ENCODE measurements around the gene TNP2.

TNP2 gene

GRCh38 chr16:11231367-11231970, 37.7 kb downstream of the TNP2 start:
- H3K27ac ChIP-seq, result no peak overlapping the region
- H3K4me3 ChIP-seq (ENCODE audit: low read depth, low read length), result no peak overlapping the region
- TF ChIP-seq CTCF (IDR thresholded peaks at IDR 0.05), result no peak
- H3K27me3 ChIP-seq (ENCODE audit: control insufficient read depth, insufficient read depth, low read length), result no peaks in the 10 kb centered on the region
- H2AFZ ChIP-seq, result no peak overlapping the region
- H3K4me2 ChIP-seq (ENCODE audit: low read length), result no peak overlapping the region
- H3K9ac ChIP-seq, result no peak overlapping the region
- H3K79me2 ChIP-seq, result no peaks in the 10 kb centered on the region
- no peaks in the 10 kb centered on the region for H3K9me3 ChIP-seq (ENCODE audit: control insufficient read depth, low read length)
- no peaks in the 10 kb centered on the region for H3K4me1 ChIP-seq
- H3K36me3 ChIP-seq (ENCODE audit: control insufficient read depth, insufficient read depth, low read length), result no peaks in the 10 kb centered on the region

GRCh38 chr16:11229906-11230305, 39.2 kb downstream of the TNP2 start:
- no peak overlapping the region for H2AFZ ChIP-seq
- H3K9ac ChIP-seq, result no peak overlapping the region
- TF ChIP-seq CTCF (IDR thresholded peaks at IDR 0.05), result no peak
- H3K9me3 ChIP-seq (ENCODE audit: control insufficient read depth, low read length), result no peaks in the 10 kb centered on the region
- no peaks in the 10 kb centered on the region for H3K27me3 ChIP-seq (ENCODE audit: control insufficient read depth, insufficient read depth, low read length)
- no peak overlapping the region for H3K27ac ChIP-seq
- H3K79me2 ChIP-seq, result no peaks in the 10 kb centered on the region
- H3K4me2 ChIP-seq (ENCODE audit: low read length), result no peak overlapping the region
- H3K4me1 ChIP-seq, result no peaks in the 10 kb centered on the region
- H3K36me3 ChIP-seq (ENCODE audit: control insufficient read depth, insufficient read depth, low read length), result no peaks in the 10 kb centered on the region
- H3K4me3 ChIP-seq (ENCODE audit: low read depth, low read length), result no peak overlapping the region

GRCh38 chr16:11229432-11229831, 39.7 kb downstream of the TNP2 start:
- no peaks in the 10 kb centered on the region for H3K79me2 ChIP-seq
- no peaks in the 10 kb centered on the region for H3K9me3 ChIP-seq (ENCODE audit: control insufficient read depth, low read length)
- H3K4me3 ChIP-seq (ENCODE audit: low read depth, low read length), result no peak overlapping the region
- no peak for TF ChIP-seq CTCF (IDR thresholded peaks at IDR 0.05)
- H3K4me1 ChIP-seq, result no peaks in the 10 kb centered on the region
- H3K27me3 ChIP-seq (ENCODE audit: control insufficient read depth, insufficient read depth, low read length), result no peaks in the 10 kb centered on the region
- H3K27ac ChIP-seq, result no peak overlapping the region
- no peak overlapping the region for H3K9ac ChIP-seq
- no peak overlapping the region for H3K4me2 ChIP-seq (ENCODE audit: low read length)
- no peak overlapping the region for H2AFZ ChIP-seq
- H3K36me3 ChIP-seq (ENCODE audit: control insufficient read depth, insufficient read depth, low read length), result no peaks in the 10 kb centered on the region

- no peaks in the 10 kb centered on the region for H3K36me3 ChIP-seq (ENCODE audit: control insufficient read depth, insufficient read depth, low read length)
- H3K9ac ChIP-seq, result no peak overlapping the region
- no peaks in the 10 kb centered on the region for H3K27me3 ChIP-seq (ENCODE audit: control insufficient read depth, insufficient read depth, low read length)
- TF ChIP-seq CTCF (IDR thresholded peaks at IDR 0.05), result no peak
- H3K27ac ChIP-seq, result no peak overlapping the region
- no peaks in the 10 kb centered on the region for H3K9me3 ChIP-seq (ENCODE audit: control insufficient read depth, low read length)
- no peak overlapping the region for H3K4me3 ChIP-seq (ENCODE audit: low read depth, low read length)
- no peak overlapping the region for H3K4me2 ChIP-seq (ENCODE audit: low read length)
- H3K79me2 ChIP-seq, result no peaks in the 10 kb centered on the region
- H2AFZ ChIP-seq, result no peak overlapping the region
- H3K4me1 ChIP-seq, result no peaks in the 10 kb centered on the region
Observed at GRCh38 chr16:11225677-11226549, 43.2 kb downstream of the TNP2 start.

Data from parathyroid adenoma (tissue), 2 donors.